ENCODE results near the gene EML6.

Gene EML6

GRCh38 chr2:54920660-54921059 is 197.2 kb downstream of the EML6 start:
- DNase-seq: no peak

GRCh38 chr2:54924121-54924520 is 200.7 kb downstream of the EML6 start:
- DNase-seq: no peak

GRCh38 chr2:54925022-54925421 is 201.6 kb downstream of the EML6 start:
- DNase-seq: no peak

- DNase-seq: no peak
These were observed 203.8 kb downstream of the EML6 start for GRCh38 chr2:54927085-54927750.

- no peak for DNase-seq
These were observed 204.5 kb downstream of the EML6 start for GRCh38 chr2:54927751-54928615.

- DNase-seq: no peak
These were observed 205.3 kb downstream of the EML6 start for GRCh38 chr2:54928719-54929118.

GRCh38 chr2:54931473-54931872 is 208.0 kb downstream of the EML6 start:
- no peak for DNase-seq

GRCh38 chr2:54935389-54935788 is 211.9 kb downstream of the EML6 start:
- DNase-seq: no peak

GRCh38 chr2:54936766-54937165 is 213.3 kb downstream of the EML6 start:
- no peak for DNase-seq

- no peak for DNase-seq
These were observed 216.1 kb downstream of the EML6 start for GRCh38 chr2:54939446-54940118.

- no peak for DNase-seq
These were observed 217.3 kb downstream of the EML6 start for GRCh38 chr2:54940723-54941122.

- no peak for DNase-seq
These were observed 218.0 kb downstream of the EML6 start for GRCh38 chr2:54941248-54941984.

- DNase-seq: no peak
These were observed 218.9 kb downstream of the EML6 start for GRCh38 chr2:54942373-54942772.

- no peak for DNase-seq
These were observed 221.4 kb downstream of the EML6 start for GRCh38 chr2:54944724-54945326.

- DNase-seq: no peak
These were observed 222.1 kb downstream of the EML6 start for GRCh38 chr2:54945391-54946219.

- no peak for DNase-seq
These were observed 222.9 kb downstream of the EML6 start for GRCh38 chr2:54946220-54946805.

GRCh38 chr2:54947136-54947535 is 223.7 kb downstream of the EML6 start:
- DNase-seq: no peak

- DNase-seq: no peak
These were observed 224.2 kb downstream of the EML6 start for GRCh38 chr2:54947646-54948045.

GRCh38 chr2:54948120-54948519 is 224.7 kb downstream of the EML6 start:
- no peak for DNase-seq

GRCh38 chr2:54949431-54949830 is 226.0 kb downstream of the EML6 start:
- no peak for DNase-seq

GRCh38 chr2:54950811-54951210 is 227.3 kb downstream of the EML6 start:
- no peak for DNase-seq
